ENCODE results near the gene ASCL2. TPM values are rescaled to one million over a fixed set of nuclear protein-coding genes. Genes with fewer than 3 reads are reported as not detected.

ASCL2 gene
- total RNA-seq, 1 experiment from 2014 or later = 0.35 TPM

- Histone ChIP-seq H3K27me3 (ENCODE audit: insufficient read depth, low read length) (peaks cover 25% of the 10 kb centered on the region; the same call in 1 of the 2 replicates), H3K23ac (ENCODE audit: insufficient read length, low read depth, low read length) (no peak overlapping the region), H4K20me1 (ENCODE audit: control insufficient read depth, insufficient read depth, insufficient read length) (peaks cover 4% of the 10 kb centered on the region), H3K27ac (ENCODE audit: insufficient read length, low read depth, low read length) (no peak overlapping the region), H3T11ph (ENCODE audit: low read length) (no peak overlapping the region), H4K8ac (replicated peaks; ENCODE audit: insufficient read length, low read depth, low read length) (no peak overlapping the region), H3K79me1 (ENCODE audit: insufficient read depth, low read depth, low read length, poor library complexity, severe bottlenecking) (no peaks in the 10 kb centered on the region), H3K4ac (ENCODE audit: low read depth, low read length) (no peak overlapping the region), H3K18ac (ENCODE audit: insufficient read length, low read depth, low read length) (no peak overlapping the region), H2BK12ac (ENCODE audit: insufficient read length, low read depth, low read length) (no peak overlapping the region), H3K9ac (ENCODE audit: extremely low read depth, insufficient read length, low read length) (no peak overlapping the region), H3K79me2 (ENCODE audit: insufficient read depth, low read length) (no peaks in the 10 kb centered on the region), H2AFZ (ENCODE audit: low read length) (no peak overlapping the region), H3K4me1 (ENCODE audit: insufficient read depth, low read length) (no peaks in the 10 kb centered on the region), H3K14ac (ENCODE audit: insufficient read depth, low read length) (no peak overlapping the region), H2BK15ac (ENCODE audit: low read depth, low read length) (no peak overlapping the region), H3K56ac (ENCODE audit: insufficient read length, low read depth, low read length) (no peak overlapping the region), H2BK120ac (ENCODE audit: low read depth, low read length, poor library complexity, severe bottlenecking) (no peak overlapping the region), H2BK20ac (ENCODE audit: low read depth, low read length, poor library complexity, severe bottlenecking) (no peak overlapping the region), H3K23me2 (ENCODE audit: insufficient read length, low read depth, low read length, poor library complexity, severe bottlenecking) (peaks cover 7% of the 10 kb centered on the region), H2AK5ac (ENCODE audit: insufficient read length, low read length) (no peak overlapping the region), H3K9me3 (ENCODE audit: control insufficient read depth, low read depth, low read length) (no peaks in the 10 kb centered on the region), H2BK5ac (ENCODE audit: insufficient read length, low read length) (no peak overlapping the region), H3K4me2 (ENCODE audit: insufficient read depth, insufficient read length, low read length) (no peak overlapping the region), H4K5ac (ENCODE audit: insufficient read length, low read depth, low read length) (no peak overlapping the region), H4K91ac (ENCODE audit: insufficient read length, low read depth, low read length) (no peak overlapping the region)
- no peak for DNase-seq
- Mint-ChIP-seq H3K27ac (no peak overlapping the region), H3K4me1 (peaks cover 4 to 13% of the 10 kb centered on the region in 2 experiments), H3K36me3 (ENCODE audit: insufficient read depth in 1 of 3, low read depth in 3 of 3) (no peaks in the 10 kb centered on the region; a peak in 1 of 7 replicates), H3K27me3 (ENCODE audit: low read depth) (peaks cover 79% of the 10 kb centered on the region), H3K4me3 (no peak overlapping the region), H3K9me3 (peaks cover 0 to 3% of the 10 kb centered on the region in 2 experiments; a peak in 4 of 5 replicates)
- no CpG with 5 or more reads among the region's 26 CpGs for WGBS (ENCODE audit: extremely low coverage, insufficient read length, low lambda C conversion rate)
- TF ChIP-seq, protein P1, sequence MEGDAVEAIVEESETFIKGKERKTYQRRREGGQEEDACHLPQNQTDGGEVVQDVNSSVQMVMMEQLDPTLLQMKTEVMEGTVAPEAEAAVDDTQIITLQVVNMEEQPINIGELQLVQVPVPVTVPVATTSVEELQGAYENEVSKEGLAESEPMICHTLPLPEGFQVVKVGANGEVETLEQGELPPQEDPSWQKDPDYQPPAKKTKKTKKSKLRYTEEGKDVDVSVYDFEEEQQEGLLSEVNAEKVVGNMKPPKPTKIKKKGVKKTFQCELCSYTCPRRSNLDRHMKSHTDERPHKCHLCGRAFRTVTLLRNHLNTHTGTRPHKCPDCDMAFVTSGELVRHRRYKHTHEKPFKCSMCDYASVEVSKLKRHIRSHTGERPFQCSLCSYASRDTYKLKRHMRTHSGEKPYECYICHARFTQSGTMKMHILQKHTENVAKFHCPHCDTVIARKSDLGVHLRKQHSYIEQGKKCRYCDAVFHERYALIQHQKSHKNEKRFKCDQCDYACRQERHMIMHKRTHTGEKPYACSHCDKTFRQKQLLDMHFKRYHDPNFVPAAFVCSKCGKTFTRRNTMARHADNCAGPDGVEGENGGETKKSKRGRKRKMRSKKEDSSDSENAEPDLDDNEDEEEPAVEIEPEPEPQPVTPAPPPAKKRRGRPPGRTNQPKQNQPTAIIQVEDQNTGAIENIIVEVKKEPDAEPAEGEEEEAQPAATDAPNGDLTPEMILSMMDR (conservative IDR thresholded peaks at IDR 0.05) = no peak
These were observed 3.6 kb downstream of the ASCL2 start for GRCh38 chr11:2266586-2267305.

All from H9 (cell line).